Measurements from ENCODE around the gene CTNNA1. TPM values are rescaled to one million over a fixed set of nuclear protein-coding genes. Genes with fewer than 3 reads are reported as not detected.

CTNNA1 gene
- polyA plus RNA-seq, 1 donor (not counting 4 experiments of a cell fraction or from before 2014, with no cell fraction given): 119 TPM

DNA sequence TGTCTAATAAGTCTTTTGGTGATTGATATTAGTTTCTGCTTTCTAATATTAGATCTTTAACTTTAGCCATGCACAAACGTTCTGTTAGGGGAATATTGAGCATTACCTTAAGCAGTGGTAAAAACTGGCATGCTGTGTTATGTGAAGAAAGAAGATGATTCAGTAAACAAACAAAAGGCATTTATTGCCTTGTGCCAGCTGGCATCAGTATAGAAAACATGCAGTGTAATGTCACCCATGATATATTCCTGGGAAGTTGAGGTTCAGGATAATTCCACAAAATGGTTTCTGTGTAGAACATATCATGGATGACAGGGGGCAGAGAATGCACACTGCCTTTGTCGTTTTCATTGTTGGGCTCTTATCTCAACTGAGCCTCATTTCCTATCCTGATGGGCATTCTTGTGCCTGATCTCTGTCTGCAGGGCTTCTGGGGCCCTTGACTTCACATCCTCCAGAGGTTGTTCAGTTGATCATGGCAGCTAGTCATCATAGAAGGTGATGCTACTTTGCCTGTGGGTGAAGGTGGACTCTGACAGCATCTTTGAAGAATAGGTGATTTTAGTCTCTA lies 97.7 kb downstream of the CTNNA1 start:
- TF ChIP-seq, protein P1, sequence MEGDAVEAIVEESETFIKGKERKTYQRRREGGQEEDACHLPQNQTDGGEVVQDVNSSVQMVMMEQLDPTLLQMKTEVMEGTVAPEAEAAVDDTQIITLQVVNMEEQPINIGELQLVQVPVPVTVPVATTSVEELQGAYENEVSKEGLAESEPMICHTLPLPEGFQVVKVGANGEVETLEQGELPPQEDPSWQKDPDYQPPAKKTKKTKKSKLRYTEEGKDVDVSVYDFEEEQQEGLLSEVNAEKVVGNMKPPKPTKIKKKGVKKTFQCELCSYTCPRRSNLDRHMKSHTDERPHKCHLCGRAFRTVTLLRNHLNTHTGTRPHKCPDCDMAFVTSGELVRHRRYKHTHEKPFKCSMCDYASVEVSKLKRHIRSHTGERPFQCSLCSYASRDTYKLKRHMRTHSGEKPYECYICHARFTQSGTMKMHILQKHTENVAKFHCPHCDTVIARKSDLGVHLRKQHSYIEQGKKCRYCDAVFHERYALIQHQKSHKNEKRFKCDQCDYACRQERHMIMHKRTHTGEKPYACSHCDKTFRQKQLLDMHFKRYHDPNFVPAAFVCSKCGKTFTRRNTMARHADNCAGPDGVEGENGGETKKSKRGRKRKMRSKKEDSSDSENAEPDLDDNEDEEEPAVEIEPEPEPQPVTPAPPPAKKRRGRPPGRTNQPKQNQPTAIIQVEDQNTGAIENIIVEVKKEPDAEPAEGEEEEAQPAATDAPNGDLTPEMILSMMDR (optimal IDR thresholded peaks at IDR 0.05 in 1 of 3, IDR thresholded peaks at IDR 0.05 in 1 of 3, conservative IDR thresholded peaks at IDR 0.05 in 1 of 3; ENCODE audit: extremely low read depth in 1 of 3, insufficient read depth in 2 of 3, low read length in 3 of 3): no peak
- TF ChIP-seq EZH2 (IDR thresholded peaks at IDR 0.05; ENCODE audit: low read length): no peak
- no peak overlapping the region for H3K4me2 ChIP-seq (ENCODE audit: control insufficient read depth, extremely low read depth, insufficient read depth, low read depth, low read length)
- no peaks in the 10 kb centered on the region for H4K20me1 ChIP-seq (ENCODE audit: control insufficient read depth, extremely low read depth, insufficient read depth, low read length)
- FAIRE-seq (no peak), DNase-seq (ENCODE audit: low read depth, low spot score) (no peak)
- no peaks in the 10 kb centered on the region for H3K9me1 ChIP-seq (ENCODE audit: control insufficient read depth, extremely low read depth, insufficient read depth, low read length)
- H3K4me3 ChIP-seq (ENCODE audit: control insufficient read depth in 2 of 3, extremely low read depth in 1 of 3, insufficient read depth in 2 of 3, low read depth in 1 of 3, low read length in 3 of 3): no peak overlapping the region
- peaks cover 11% of the 10 kb centered on the region for H3K4me1 ChIP-seq (ENCODE audit: control insufficient read depth, extremely low read depth, insufficient read depth, low read length)
- peaks cover 77% of the 10 kb centered on the region for H3K79me2 ChIP-seq (ENCODE audit: control insufficient read depth, insufficient read depth, low read length)
- no peak overlapping the region for H3K9ac ChIP-seq (ENCODE audit: control insufficient read depth, extremely low read depth, insufficient read depth, low read length)
- H3K36me3 ChIP-seq (ENCODE audit: control insufficient read depth in 2 of 2, extremely low read depth in 1 of 2, insufficient read depth in 2 of 2, low read length in 2 of 2): no peaks in the 10 kb centered on the region
- H3K9me3 ChIP-seq (ENCODE audit: control insufficient read depth, low read depth, low read length): no peaks in the 10 kb centered on the region
- H3K27ac ChIP-seq (ENCODE audit: control insufficient read depth, insufficient read depth, low read length): no peak overlapping the region
- dilution Hi-C loops (cut with MboI; ENCODE audit: extremely low pct_ligation_motif_present, low sequenced_read_pairs): no loop called here
- H3K27me3 ChIP-seq (ENCODE audit: control insufficient read depth, extremely low read depth, insufficient read depth, low read length): no peaks in the 10 kb centered on the region
- no peak overlapping the region for H2AFZ ChIP-seq (ENCODE audit: control insufficient read depth, low read length)

DNA sequence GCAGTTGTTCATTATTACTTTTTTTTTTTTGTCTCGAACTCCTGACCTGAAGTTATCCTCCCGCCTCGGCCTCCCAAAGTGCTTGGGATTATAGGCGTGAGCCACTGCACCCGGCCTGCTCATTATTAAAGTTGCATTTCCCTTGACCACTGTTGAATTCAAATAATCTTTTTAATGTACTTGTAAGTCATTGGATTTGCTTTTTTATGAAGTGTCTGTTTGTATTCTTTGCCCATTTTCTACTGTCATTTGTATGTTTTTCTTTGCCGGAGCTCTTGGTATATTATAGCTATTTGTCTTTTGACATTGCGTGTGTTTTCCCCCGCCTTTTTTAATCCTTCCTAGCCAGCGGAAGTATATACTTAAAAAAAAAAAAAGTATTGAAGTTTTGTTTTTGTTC lies 99.9 kb downstream of the CTNNA1 start:
- Histone ChIP-seq H2AFZ (ENCODE audit: control insufficient read depth, low read length) (no peak overlapping the region), H3K36me3 (ENCODE audit: control insufficient read depth in 2 of 2, extremely low read depth in 1 of 2, insufficient read depth in 2 of 2, low read length in 2 of 2) (no peaks in the 10 kb centered on the region), H3K4me2 (ENCODE audit: control insufficient read depth, extremely low read depth, insufficient read depth, low read depth, low read length) (no peak overlapping the region), H3K9me1 (ENCODE audit: control insufficient read depth, extremely low read depth, insufficient read depth, low read length) (no peaks in the 10 kb centered on the region), H3K4me1 (ENCODE audit: control insufficient read depth, extremely low read depth, insufficient read depth, low read length) (peaks cover 11% of the 10 kb centered on the region), H3K4me3 (ENCODE audit: control insufficient read depth in 2 of 3, extremely low read depth in 1 of 3, insufficient read depth in 2 of 3, low read depth in 1 of 3, low read length in 3 of 3) (no peak overlapping the region), H3K79me2 (ENCODE audit: control insufficient read depth, insufficient read depth, low read length) (peaks cover 72% of the 10 kb centered on the region), H3K27me3 (ENCODE audit: control insufficient read depth, extremely low read depth, insufficient read depth, low read length) (no peaks in the 10 kb centered on the region), H3K27ac (ENCODE audit: control insufficient read depth, insufficient read depth, low read length) (no peak overlapping the region), H3K9ac (ENCODE audit: control insufficient read depth, extremely low read depth, insufficient read depth, low read length) (no peak overlapping the region), H4K20me1 (ENCODE audit: control insufficient read depth, extremely low read depth, insufficient read depth, low read length) (no peaks in the 10 kb centered on the region), H3K9me3 (ENCODE audit: control insufficient read depth, low read depth, low read length) (no peaks in the 10 kb centered on the region)
- TF ChIP-seq, protein P1 (optimal IDR thresholded peaks at IDR 0.05 in 1 of 3, IDR thresholded peaks at IDR 0.05 in 1 of 3, conservative IDR thresholded peaks at IDR 0.05 in 1 of 3; ENCODE audit: extremely low read depth in 1 of 3, insufficient read depth in 2 of 3, low read length in 3 of 3): no peak
- TF ChIP-seq EZH2 (IDR thresholded peaks at IDR 0.05; ENCODE audit: low read length): no peak
- FAIRE-seq (no peak), DNase-seq (ENCODE audit: low read depth, low spot score) (no peak)
- dilution Hi-C loops (cut with MboI; ENCODE audit: extremely low pct_ligation_motif_present, low sequenced_read_pairs): no loop called here

All from keratinocyte (primary cell).